Measurements from ENCODE around the gene STK32A. TPM values are rescaled to one million over a fixed set of nuclear protein-coding genes. Genes with fewer than 3 reads are reported as not detected.

STK32A gene
- total RNA-seq, 1 experiment from 2014 or later = not detected

GRCh38 chr5:147434049-147434448 is 199.2 kb downstream of the STK32A start:
- CTCF ChIA-PET = interaction anchor here (0.6 kb wide), 1 partner anchor 194 kb away, joined by 11 read pairs; no protein-coding TSS in a partner anchor
- in situ Hi-C loops (cut with HindIII; ENCODE audit: low pct_unique_long_range_greater_than_20kb, low sequenced_read_pairs) = no loop called here
- TF ChIP-seq TCF7L2 (IDR thresholded peaks at IDR 0.05; ENCODE audit: low read depth, low read length) = no peak
- no peak for TF ChIP-seq POLR2AphosphoS5 (IDR thresholded peaks at IDR 0.05; ENCODE audit: low read depth, low read length)
- TF ChIP-seq SIN3A (IDR thresholded peaks at IDR 0.05; ENCODE audit: borderline replicate concordance, insufficient read depth, low read depth, low read length) = no peak
- TF ChIP-seq CTCF (IDR thresholded peaks at IDR 0.05) = no peak
- Histone ChIP-seq H3K9me3 (ENCODE audit: control insufficient read depth, insufficient read depth, low read depth, low read length) (no peaks in the 10 kb centered on the region), H3K4me1 (ENCODE audit: control insufficient read depth, insufficient read depth, low read length) (no peaks in the 10 kb centered on the region), H3K36me3 (ENCODE audit: control insufficient read depth, insufficient read depth, low read length) (no peaks in the 10 kb centered on the region), H3K27me3 (ENCODE audit: control insufficient read depth, insufficient read depth, low read length) (peaks cover 2% of the 10 kb centered on the region; the same call in 1 of the 2 replicates), H3K27ac (ENCODE audit: low read length) (no peak overlapping the region), H3K4me3 (ENCODE audit: low read depth in 2 of 2, low read length in 2 of 2) (no peak overlapping the region)
- ATAC-seq (no peak), DNase-seq (ENCODE audit: low read depth, low spot score) (no peak)
- intact Hi-C loops (cut with micrococcal nuclease; ENCODE audit: unreplicated experiment) = no loop called here
- POLR2A ChIA-PET = no interaction called here
- no TSS peak for BruUV-seq (replicated peaks)

GRCh38 chr5:147436596-147436995 is 201.8 kb downstream of the STK32A start:
- Histone ChIP-seq H3K9me3 (ENCODE audit: control insufficient read depth, insufficient read depth, low read depth, low read length) (no peaks in the 10 kb centered on the region), H3K36me3 (ENCODE audit: control insufficient read depth, insufficient read depth, low read length) (no peaks in the 10 kb centered on the region), H3K27ac (ENCODE audit: low read length) (no peak overlapping the region), H3K27me3 (ENCODE audit: control insufficient read depth, insufficient read depth, low read length) (peaks cover 4% of the 10 kb centered on the region; the same call in 1 of the 2 replicates), H3K4me3 (ENCODE audit: low read depth in 2 of 2, low read length in 2 of 2) (no peak overlapping the region), H3K4me1 (ENCODE audit: control insufficient read depth, insufficient read depth, low read length) (no peaks in the 10 kb centered on the region)
- no TSS peak for BruUV-seq (replicated peaks)
- TF ChIP-seq CTCF (IDR thresholded peaks at IDR 0.05) (no peak), POLR2AphosphoS5 (IDR thresholded peaks at IDR 0.05; ENCODE audit: low read depth, low read length) (no peak), TCF7L2 (IDR thresholded peaks at IDR 0.05; ENCODE audit: low read depth, low read length) (no peak), REST (IDR thresholded peaks at IDR 0.05; ENCODE audit: insufficient read depth in 1 of 2, low read depth in 2 of 2, low read length in 1 of 2) (no peak), SIN3A (IDR thresholded peaks at IDR 0.05; ENCODE audit: borderline replicate concordance, insufficient read depth, low read depth, low read length) (no peak)
- POLR2A ChIA-PET = no interaction called here
- CTCF ChIA-PET = no interaction called here
- in situ Hi-C loops (cut with HindIII; ENCODE audit: low pct_unique_long_range_greater_than_20kb, low sequenced_read_pairs) (no loop called here), intact Hi-C loops (cut with micrococcal nuclease; ENCODE audit: unreplicated experiment) (no loop called here)
- ATAC-seq (no peak), DNase-seq (ENCODE audit: low read depth, low spot score) (no peak)
